Caco-2 (cell line): ENCODE data around the gene THRB. TPM values are rescaled to one million over a fixed set of nuclear protein-coding genes. Genes with fewer than 3 reads are reported as not detected.

ENCODE experiments used
- BruUV-seq: library from RNA; stranded (reverse); fragments of 400-500 nt; replicated peaks from 2 replicates; lab custom pipeline; 2021; lab: Mats Ljungman, UMichigan
- CTCF ChIA-PET: fragments of 300-600 bp; sonication (Branson Sonifier 250); formaldehyde crosslinking; loops from one replicate; lab custom pipeline; 2022; ENCODE audit warnings: antibody characterized with exemption; lab: Charles Lee
- POLR2A ChIA-PET: fragments of 300-600 bp; sonication (Branson Sonifier 250); formaldehyde crosslinking; loops from one replicate; lab custom pipeline; 2022; ENCODE audit warnings: antibody characterized with exemption; lab: Charles Lee
- DNase-seq, 2 experiments: peaks; one replicate each; pipeline versions ENCODE4 v3.0.0 to v3.0.0-alpha.2; 2020 to 2022
- H3K27me3 ChIP-seq: replicated peaks from 2 replicates; pipeline ENCODE4 v1.6.0; 2011; ENCODE audit warnings: low read length; ENCODE audit not compliant: control insufficient read depth, insufficient read depth
- H3K36me3 ChIP-seq: 2 replicates; pipeline ENCODE4 v1.5.1; 2011; ENCODE audit warnings: low read length; ENCODE audit not compliant: control insufficient read depth, insufficient read depth
- H3K4me1 ChIP-seq: fragments of 250-450 bp; sonication (Bioruptor Pico); 2 replicates; pipeline ENCODE4 v1.5.1; 2020; ENCODE audit warnings: mild to moderate bottlenecking
- H3K4me3 ChIP-seq: 2 replicates; pipeline ENCODE4 v1.5.1; 2011; ENCODE audit warnings: low read depth, mild to moderate bottlenecking, control low read depth, low read length
- H3K9me3 ChIP-seq: fragments of 250-450 bp; sonication (Bioruptor Pico); 2 replicates; pipeline ENCODE4 v1.5.1; 2020; ENCODE audit warnings: mild to moderate bottlenecking, moderate library complexity
- H3K27ac Mint-ChIP-seq: one replicate; pipeline ENCODE4 v1.8.0; 2022; ENCODE audit warnings: mixed read lengths; ENCODE audit not compliant: unreplicated experiment
- H3K27me3 Mint-ChIP-seq: one replicate; pipeline ENCODE4 v1.8.0; 2022; ENCODE audit warnings: mixed read lengths; ENCODE audit not compliant: insufficient read depth, unreplicated experiment
- H3K36me3 Mint-ChIP-seq: one replicate; pipeline ENCODE4 v1.8.0; 2022; ENCODE audit warnings: mild to moderate bottlenecking, mixed read lengths; ENCODE audit not compliant: insufficient read depth, unreplicated experiment
- H3K4me1 Mint-ChIP-seq: one replicate; pipeline ENCODE4 v1.8.0; 2022; ENCODE audit warnings: low read depth, mixed read lengths; ENCODE audit not compliant: unreplicated experiment
- H3K4me3 Mint-ChIP-seq: one replicate; pipeline ENCODE4 v1.8.0; 2022; ENCODE audit warnings: mild to moderate bottlenecking, moderate library complexity, mixed read lengths; ENCODE audit not compliant: unreplicated experiment
- H3K9me3 Mint-ChIP-seq: one replicate; pipeline ENCODE4 v1.8.0; 2022; ENCODE audit warnings: mixed read lengths; ENCODE audit not compliant: unreplicated experiment
- CTCF ChIP-seq, 2 experiments: fragments of 200-600 bp in 1 of 2; IDR thresholded peaks; 1 replicate in 1 of 2; 2 replicates in 1 of 2; pipeline versions ENCODE4 v1.5.1 to v1.8.0; 2011 to 2022; ENCODE audit warnings: antibody characterized with exemption in 1 of 2, control low read depth in 1 of 2, inconsistent platforms in 1 of 2, low read depth in 1 of 2, low read length in 1 of 2, mild to moderate bottlenecking in 1 of 2, moderate library complexity in 1 of 2; ENCODE audit not compliant: insufficient read depth in 1 of 2, severe bottlenecking in 1 of 2, unreplicated experiment in 1 of 2
- intact Hi-C: fragments of 100-400 bp; cut with micrococcal nuclease; formaldehyde crosslinking; loops from one replicate; pipeline ENCODE4 v1.10.0; 2022; ENCODE audit not compliant: unreplicated experiment
- total RNA-seq: library from RNA; stranded (reverse); gene quantifications from 2 replicates; pipeline ENCODE4 v1.2.3, GENCODE V29; 2022

Gene THRB
- total RNA-seq, 1 experiment from 2014 or later = 19.4 TPM

GRCh38 chr3:24133436-24133835, 361.2 kb downstream of the THRB start:
- Histone ChIP-seq H3K4me1 (peaks cover 10% of the 10 kb centered on the region; the same call in 1 of the 2 replicates), H3K36me3 (peaks cover 3% of the 10 kb centered on the region), H3K27me3 (no peaks in the 10 kb centered on the region), H3K9me3 (no peaks in the 10 kb centered on the region), H3K4me3 (no peak overlapping the region)
- POLR2A ChIA-PET = no interaction called here
- intact Hi-C loops = no loop called here
- no peaks in the 10 kb centered on the region for H3K27me3 Mint-ChIP-seq
- no peaks in the 10 kb centered on the region for H3K9me3 Mint-ChIP-seq
- DNase-seq = no peak
- no peak overlapping the region for H3K27ac Mint-ChIP-seq
- no peak overlapping the region for H3K4me3 Mint-ChIP-seq
- TF ChIP-seq CTCF (IDR thresholded peaks at IDR 0.05; ENCODE audit: insufficient read depth in 1 of 2, low read depth in 1 of 2, low read length in 1 of 2, severe bottlenecking in 1 of 2, unreplicated experiment in 1 of 2) = no peak
- no peaks in the 10 kb centered on the region for H3K36me3 Mint-ChIP-seq
- BruUV-seq = no TSS peak
- CTCF ChIA-PET = no interaction called here
- peaks cover 14% of the 10 kb centered on the region for H3K4me1 Mint-ChIP-seq

GRCh38 chr3:24129549-24129948, 365.1 kb downstream of the THRB start:
- no peaks in the 10 kb centered on the region for H3K27me3 Mint-ChIP-seq
- ChIA-PET POLR2A (no interaction called here), CTCF (no interaction called here)
- H3K27ac Mint-ChIP-seq = no peak overlapping the region
- H3K4me3 Mint-ChIP-seq = no peak overlapping the region
- no TSS peak for BruUV-seq
- Histone ChIP-seq H3K27me3 (no peaks in the 10 kb centered on the region), H3K4me1 (no peaks in the 10 kb centered on the region), H3K9me3 (no peaks in the 10 kb centered on the region), H3K36me3 (no peaks in the 10 kb centered on the region; the same call in 1 of the 2 replicates), H3K4me3 (no peak overlapping the region)
- H3K9me3 Mint-ChIP-seq = no peaks in the 10 kb centered on the region
- TF ChIP-seq CTCF (IDR thresholded peaks at IDR 0.05; ENCODE audit: insufficient read depth in 1 of 2, low read depth in 1 of 2, low read length in 1 of 2, severe bottlenecking in 1 of 2, unreplicated experiment in 1 of 2) = no peak
- intact Hi-C loops = no loop called here
- no peaks in the 10 kb centered on the region for H3K4me1 Mint-ChIP-seq
- no peaks in the 10 kb centered on the region for H3K36me3 Mint-ChIP-seq
- DNase-seq = no peak

- TF ChIP-seq CTCF (IDR thresholded peaks at IDR 0.05; ENCODE audit: insufficient read depth in 1 of 2, low read depth in 1 of 2, low read length in 1 of 2, severe bottlenecking in 1 of 2, unreplicated experiment in 1 of 2) = no peak
- no peak for DNase-seq
- H3K4me1 ChIP-seq = no peaks in the 10 kb centered on the region
- intact Hi-C loops = no loop called here
- Mint-ChIP-seq H3K9me3 (no peaks in the 10 kb centered on the region), H3K36me3 (no peaks in the 10 kb centered on the region), H3K4me3 (no peak overlapping the region), H3K27me3 (no peaks in the 10 kb centered on the region), H3K4me1 (peaks cover 2% of the 10 kb centered on the region), H3K27ac (no peak overlapping the region)
- no peaks in the 10 kb centered on the region; the same call in 1 of the 2 replicates for H3K36me3 ChIP-seq
- no peaks in the 10 kb centered on the region for H3K9me3 ChIP-seq
- ChIA-PET POLR2A (no interaction called here), CTCF (no interaction called here)
- BruUV-seq = no TSS peak
- H3K4me3 ChIP-seq = no peak overlapping the region
- H3K27me3 ChIP-seq = no peaks in the 10 kb centered on the region
These were observed 366.2 kb downstream of the THRB start for GRCh38 chr3:24128199-24129005.
